Neural crest cell (in vitro differentiated cells): ENCODE data around the gene EXOC3. TPM values are rescaled to one million over a fixed set of nuclear protein-coding genes. Genes with fewer than 3 reads are reported as not detected.

Experiments
- DNase-seq: peaks from one replicate; pipeline ENCODE4 v3.0.0; 2021; ENCODE audit warnings: low read depth, mixed read lengths, low spot score
- H3K27ac Mint-ChIP-seq: one replicate; pipeline ENCODE4 v1.8.0; 2021; ENCODE audit warnings: mild to moderate bottlenecking, mixed read lengths; ENCODE audit not compliant: unreplicated experiment
- H3K27me3 Mint-ChIP-seq: 2 replicates; pipeline ENCODE4 v1.8.0; 2021; ENCODE audit warnings: low read depth, mild to moderate bottlenecking, mixed read lengths
- H3K36me3 Mint-ChIP-seq: 2 replicates; pipeline ENCODE4 v1.8.0; 2021; ENCODE audit warnings: low read depth, mild to moderate bottlenecking, mixed read lengths
- H3K4me1 Mint-ChIP-seq: 2 replicates; pipeline ENCODE4 v1.8.0; 2021; ENCODE audit warnings: mixed read lengths
- H3K4me3 Mint-ChIP-seq: one replicate; pipeline ENCODE4 v1.8.0; 2021; ENCODE audit warnings: mild to moderate bottlenecking, mixed read lengths
- H3K9me3 Mint-ChIP-seq: 2 replicates; pipeline ENCODE4 v1.8.0; 2021; ENCODE audit warnings: mixed read lengths
- CTCF ChIP-seq: fragments of 200-600 bp; sonication (generic); conservative IDR thresholded peaks from 2 replicates; pipeline ENCODE4 v1.5.0; 2021; ENCODE audit warnings: antibody characterized with exemption, mild to moderate bottlenecking
- total RNA-seq: library from RNA; stranded (reverse); gene quantifications from 2 replicates; pipeline ENCODE4 v1.2.1, GENCODE V29; 2021

EXOC3 gene
- total RNA-seq, 1 donor from 2014 or later, result 61.3 TPM

GRCh38 chr5:490116-491106, 47.4 kb downstream of the EXOC3 start:
- H3K27me3 Mint-ChIP-seq, result peaks cover 32% of the 10 kb centered on the region
- no peak overlapping the region for H3K4me3 Mint-ChIP-seq
- H3K36me3 Mint-ChIP-seq, result no peaks in the 10 kb centered on the region
- H3K27ac Mint-ChIP-seq, result no peak overlapping the region
- H3K4me1 Mint-ChIP-seq, result peaks cover 3% of the 10 kb centered on the region
- H3K9me3 Mint-ChIP-seq, result no peaks in the 10 kb centered on the region
- no peak for TF ChIP-seq CTCF
- DNase-seq, result no peak

DNA sequence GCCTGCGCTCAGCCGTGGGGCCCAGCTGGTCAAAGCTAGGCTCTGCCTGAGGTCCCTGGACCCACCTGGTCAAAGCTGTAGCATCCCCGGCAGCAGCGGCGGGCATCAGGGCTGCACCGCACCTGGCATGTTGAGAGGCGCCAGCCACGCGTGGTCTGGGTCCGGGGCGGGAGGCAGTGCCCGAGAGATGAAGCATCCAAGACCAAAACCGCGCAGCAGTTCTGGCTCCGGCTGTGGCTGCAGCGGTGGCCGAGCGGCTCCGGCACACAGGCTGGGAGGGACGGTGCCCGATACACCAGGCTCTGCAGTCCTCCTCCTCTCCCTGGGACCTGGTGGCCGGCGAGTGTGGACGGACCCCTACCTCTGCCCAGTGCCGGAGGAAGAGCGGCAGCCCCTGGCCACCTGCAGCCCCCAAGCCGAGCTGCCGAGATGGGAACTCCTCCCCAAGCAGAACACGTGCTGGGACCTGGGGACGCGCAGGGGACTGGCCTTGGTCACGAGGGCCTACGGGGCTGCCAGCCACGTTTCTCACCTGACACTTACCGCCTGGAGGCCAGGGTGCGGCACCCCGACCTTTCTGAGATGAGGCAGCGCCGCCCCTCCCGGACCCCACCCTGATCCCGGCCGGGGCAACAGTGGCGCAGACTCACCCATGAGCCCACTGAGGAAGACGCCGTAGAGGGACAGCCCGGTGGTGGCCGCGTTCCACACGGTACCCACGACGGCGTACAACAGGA, 48.3 kb downstream of the EXOC3 start:
- no peak overlapping the region for H3K4me3 Mint-ChIP-seq
- no peaks in the 10 kb centered on the region for H3K36me3 Mint-ChIP-seq
- TF ChIP-seq CTCF, result no peak
- no peak for DNase-seq
- no peaks in the 10 kb centered on the region for H3K9me3 Mint-ChIP-seq
- peaks cover 3% of the 10 kb centered on the region for H3K4me1 Mint-ChIP-seq
- H3K27ac Mint-ChIP-seq, result no peak overlapping the region
- H3K27me3 Mint-ChIP-seq, result peaks cover 38% of the 10 kb centered on the region

DNA sequence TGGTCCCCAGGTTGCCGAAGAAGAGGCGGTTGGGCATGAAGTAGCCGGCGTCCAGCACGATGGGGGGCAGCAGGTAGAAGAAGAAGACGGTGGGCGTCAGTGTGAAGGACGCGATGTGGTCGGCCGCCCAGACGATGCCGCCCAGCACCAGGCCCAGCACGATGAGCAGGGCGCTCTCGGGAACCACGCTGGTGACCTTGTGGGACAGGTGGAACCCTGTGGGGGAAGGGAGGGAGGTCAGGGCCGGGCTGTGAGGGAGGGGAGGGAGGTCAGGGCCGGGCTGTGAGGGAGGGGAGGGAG, 48.8 kb downstream of the EXOC3 start:
- no peaks in the 10 kb centered on the region for H3K36me3 Mint-ChIP-seq
- H3K27ac Mint-ChIP-seq, result no peak overlapping the region
- TF ChIP-seq CTCF, result no peak
- H3K27me3 Mint-ChIP-seq, result peaks cover 43% of the 10 kb centered on the region
- DNase-seq, result no peak
- no peaks in the 10 kb centered on the region for H3K9me3 Mint-ChIP-seq
- H3K4me3 Mint-ChIP-seq, result no peak overlapping the region
- peaks cover 3% of the 10 kb centered on the region for H3K4me1 Mint-ChIP-seq

DNA sequence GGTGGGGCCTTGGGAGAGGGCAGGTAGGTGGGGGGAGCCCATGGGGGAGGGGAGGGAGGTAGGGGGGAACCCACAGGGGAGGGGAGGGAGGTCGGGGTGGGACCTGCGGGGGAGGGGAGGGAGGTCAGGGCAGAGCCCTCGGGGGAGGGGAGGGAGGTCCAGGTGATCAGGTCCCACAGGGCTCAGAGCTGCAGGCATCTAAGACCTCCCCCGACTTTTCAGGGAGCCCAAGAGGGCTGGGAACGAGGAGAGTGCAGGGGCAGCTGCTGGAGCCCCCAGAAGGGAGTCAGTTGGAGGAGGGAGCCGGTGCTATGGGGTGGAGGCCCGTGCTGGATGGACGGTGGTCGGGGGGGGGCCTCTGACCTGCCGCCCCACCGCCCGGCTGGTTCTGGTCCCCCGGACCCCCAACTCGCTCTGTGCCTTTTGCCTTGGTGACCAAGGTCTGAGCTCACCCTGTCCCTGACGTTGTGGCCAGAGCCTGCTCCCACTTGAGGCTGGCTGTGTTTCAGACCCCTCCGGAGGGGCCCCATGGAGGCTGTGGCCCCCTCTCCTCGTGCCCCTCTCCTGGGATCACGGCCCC, 49.4 kb downstream of the EXOC3 start:
- H3K36me3 Mint-ChIP-seq, result no peaks in the 10 kb centered on the region

More for the DNA sequence above, 49.4 kb downstream of the EXOC3 start:
- H3K4me3 Mint-ChIP-seq, result no peak overlapping the region
- no peak overlapping the region for H3K27ac Mint-ChIP-seq
- TF ChIP-seq CTCF, result no peak
- no peaks in the 10 kb centered on the region for H3K9me3 Mint-ChIP-seq
- no peak for DNase-seq
- peaks cover 49% of the 10 kb centered on the region for H3K27me3 Mint-ChIP-seq
- peaks cover 3% of the 10 kb centered on the region for H3K4me1 Mint-ChIP-seq
